SK-N-SH (cell line): ENCODE data around the gene SAMD14.

Source experiments
- CTCF ChIP-seq: fragments of 200-600 bp; sonication (generic); IDR thresholded peaks from 2 replicates; pipeline ENCODE4 v1.6.1; 2017; ENCODE audit warnings: antibody characterized with exemption, mild to moderate bottlenecking, moderate library complexity
- MXI1 ChIP-seq: IDR thresholded peaks from 2 replicates; pipeline ENCODE4 v1.6.1; 2012; ENCODE audit warnings: mild to moderate bottlenecking, low read depth, low read length, improper control_type of control experiment
- POLR2AphosphoS5 ChIP-seq: IDR thresholded peaks from 2 replicates; pipeline ENCODE4 v1.6.1; 2012; ENCODE audit warnings: low read depth, low read length

- TF ChIP-seq POLR2AphosphoS5 (no peak), CTCF (no peak), MXI1 (no peak)
Measured at GRCh38 chr17:50150354-50151040, 20.5 kb upstream of the SAMD14 start, which contains the start of gene PPP1R9B.
